HG02884 (cell line): Measurements from ENCODE around the gene MAN2C1.
"Not testable (repeated sequence)": the region's sequence is repeated elsewhere in the genome, so short reads cannot be mapped to it uniquely, and the experiment has no call there.

Experiments
- ATAC-seq: cut with Tn5 transposase; IDR thresholded peaks from one replicate; pipeline ENCODE4 v1.9.1; 2021; ENCODE audit warnings: mild to moderate bottlenecking, moderate library complexity; ENCODE audit not compliant: unreplicated experiment

The MAN2C1 gene

DNA sequence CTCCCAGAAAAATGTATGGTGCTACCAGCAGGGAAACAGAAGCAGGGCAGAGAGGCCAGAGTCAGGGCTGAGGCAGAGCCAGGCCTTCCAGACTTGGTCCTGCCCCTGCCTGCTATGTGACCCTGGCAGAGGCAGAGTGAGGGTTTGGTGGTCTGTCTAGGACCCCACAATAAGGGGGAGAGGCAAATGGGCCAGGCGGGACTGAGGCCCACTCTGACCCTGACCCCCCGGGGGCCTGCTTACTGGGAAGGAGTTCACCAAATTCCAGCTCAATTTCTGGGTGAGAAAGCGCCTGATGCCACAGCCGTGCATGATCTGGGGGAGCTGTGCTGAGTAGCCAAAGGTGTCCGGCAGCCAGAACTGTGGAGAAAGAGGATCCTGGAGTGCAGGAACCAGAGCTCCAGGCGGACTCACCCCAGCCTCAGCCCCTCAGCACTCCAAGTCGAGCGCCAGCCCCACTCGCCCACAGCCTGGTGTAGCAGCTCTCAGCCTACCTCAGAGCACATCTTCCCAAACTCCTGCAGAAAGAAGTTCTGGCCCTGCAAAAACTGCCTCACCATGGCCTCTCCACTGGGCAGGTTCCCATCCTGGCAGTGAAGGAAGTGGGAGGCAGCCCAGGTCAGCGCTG, 6.9 kb downstream of the MAN2C1 start:
- no peak for ATAC-seq

DNA sequence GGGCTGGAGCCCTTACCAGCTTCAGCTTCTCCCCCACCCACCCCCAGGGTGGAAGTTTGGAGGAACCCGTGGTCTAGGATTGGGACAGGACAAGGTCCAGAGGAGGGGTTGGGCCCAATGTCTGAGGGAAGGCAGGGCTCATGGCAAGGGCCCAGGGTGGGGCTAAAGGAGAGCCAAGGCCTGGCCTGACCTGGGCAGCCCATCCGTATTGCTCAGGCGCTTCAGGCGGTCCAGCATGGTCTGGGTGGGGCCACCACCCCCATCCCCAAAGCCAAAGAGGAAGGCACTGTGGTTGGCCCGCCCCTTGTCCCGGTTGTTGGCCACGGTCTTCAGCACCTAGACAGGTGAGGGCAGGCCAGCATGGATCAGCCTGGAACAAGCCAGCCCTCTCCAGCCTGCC, 7.6 kb downstream of the MAN2C1 start:
- no peak for ATAC-seq

DNA sequence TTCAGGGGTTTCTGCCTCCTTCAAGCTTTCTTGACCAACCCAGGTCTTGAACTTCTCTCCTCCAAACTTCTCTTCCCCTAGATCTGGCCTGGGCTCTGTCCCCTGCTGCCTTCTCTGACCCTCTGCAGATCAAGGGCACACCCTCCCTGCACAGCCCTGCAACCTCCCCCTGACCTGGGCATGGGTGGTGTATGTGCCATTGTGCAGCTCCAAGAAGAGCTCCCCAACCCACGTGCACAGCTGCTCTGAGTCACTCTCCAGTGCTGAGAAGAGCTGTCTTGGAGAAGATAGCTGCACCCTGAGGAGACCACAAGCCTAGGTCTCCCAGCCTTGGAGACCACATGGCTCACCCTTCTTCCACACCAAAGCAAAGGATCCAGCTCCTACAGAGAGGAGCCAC, 8.0 kb downstream of the MAN2C1 start:
- ATAC-seq: no peak

DNA sequence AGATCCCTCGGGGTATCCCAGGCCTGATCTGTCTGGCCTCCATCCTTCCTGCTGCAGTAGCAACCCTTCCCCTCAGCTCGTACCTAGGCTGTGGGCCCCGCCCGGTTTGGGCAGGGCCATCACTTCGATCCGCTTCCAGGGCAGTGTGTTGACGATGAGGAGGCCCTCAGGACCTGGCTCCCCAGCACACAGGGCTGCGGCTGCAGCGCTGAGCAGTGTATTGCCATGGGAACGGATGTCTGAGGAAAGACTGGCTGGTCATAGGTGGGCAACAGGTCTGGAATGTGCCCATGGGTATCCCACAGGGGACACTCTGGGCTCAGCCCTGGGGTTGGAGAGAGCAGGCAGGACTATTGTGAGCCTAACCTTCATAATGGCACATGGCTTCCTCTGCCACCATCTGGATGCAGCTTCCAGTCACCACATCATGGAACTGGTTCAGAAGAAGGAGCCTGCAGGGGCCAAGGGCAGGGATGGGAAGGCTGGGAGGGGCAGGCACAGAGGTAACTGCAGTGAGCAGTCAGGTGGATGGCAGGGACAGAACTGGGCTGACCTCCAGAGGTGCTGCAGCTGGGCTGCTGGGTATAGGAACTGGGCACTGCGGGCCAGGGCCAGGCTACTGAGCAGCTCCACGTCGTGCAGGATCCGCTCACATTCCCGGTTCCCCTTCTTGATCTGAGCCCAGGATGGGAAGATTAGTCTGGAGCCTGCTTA, 8.7 kb downstream of the MAN2C1 start:
- no peak for ATAC-seq

DNA sequence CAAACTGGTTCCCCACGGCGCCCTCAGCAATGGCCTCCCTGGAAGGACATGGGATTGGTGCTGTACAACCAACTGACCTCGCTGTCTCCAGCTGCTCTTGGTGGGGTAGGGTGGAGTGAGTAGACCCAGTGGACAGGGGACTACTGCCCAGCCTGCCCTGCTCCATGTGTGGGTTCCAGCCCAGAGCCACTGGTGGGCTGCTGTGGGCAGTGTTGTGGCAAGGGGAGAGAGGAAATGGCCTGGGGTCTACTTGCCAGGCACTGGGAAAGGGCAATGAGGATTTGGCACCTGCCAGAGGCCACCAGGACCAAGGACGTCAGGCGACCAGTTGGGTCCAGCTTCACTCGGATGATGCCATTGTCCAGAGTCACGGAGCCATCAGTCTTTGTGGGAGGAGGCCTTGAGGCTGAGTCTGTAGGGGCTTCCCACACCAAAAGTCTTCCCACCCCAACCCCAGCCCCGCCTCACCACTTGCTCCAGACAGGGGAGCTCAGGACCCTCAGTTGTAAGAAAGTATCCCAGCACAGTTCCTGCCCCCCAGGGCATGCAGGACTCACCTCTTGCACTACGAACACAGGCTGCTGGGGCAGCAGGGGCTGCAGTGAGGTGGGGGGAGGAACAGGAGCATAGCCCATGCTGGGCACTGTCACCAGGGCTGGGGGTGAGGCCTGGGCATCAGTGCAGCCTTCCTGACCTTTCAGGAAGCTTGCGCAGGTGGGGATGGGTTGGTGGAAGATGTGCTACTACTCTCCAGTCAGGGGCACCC, 9.5 kb downstream of the MAN2C1 start:
- no peak for ATAC-seq

DNA sequence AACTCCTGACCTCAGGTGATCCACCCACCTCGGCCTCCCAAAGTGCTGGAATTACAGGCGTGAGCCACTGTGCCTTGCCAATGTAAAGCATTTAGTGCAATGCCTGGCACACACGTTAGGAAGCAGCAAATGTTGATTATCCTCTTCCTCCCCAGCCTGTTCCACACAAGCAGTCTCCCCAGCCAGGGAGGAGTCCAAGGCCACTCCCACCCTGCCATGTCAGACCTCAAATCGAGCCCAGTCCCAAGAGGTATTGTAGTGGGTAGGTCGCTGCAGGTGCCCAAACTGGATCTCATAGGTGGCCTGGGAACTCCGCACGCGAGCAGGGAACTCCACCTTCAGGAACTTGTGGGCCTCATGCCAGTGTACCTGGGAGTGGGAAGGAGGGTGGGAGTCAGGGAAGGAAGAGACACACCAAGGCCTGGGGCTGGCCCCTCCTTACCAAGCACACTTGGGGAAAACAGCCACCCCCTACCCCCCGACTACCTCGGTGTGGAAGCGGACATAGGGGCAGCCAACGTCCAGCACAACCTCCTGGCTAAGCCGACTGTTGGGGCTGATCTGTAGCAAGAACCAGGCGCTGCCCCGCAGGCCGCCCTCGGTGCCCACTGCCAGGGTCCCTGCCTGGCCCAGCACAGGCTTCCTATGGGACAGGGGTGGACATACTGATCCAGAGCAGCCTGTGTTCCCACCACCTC, 10.3 kb downstream of the MAN2C1 start:
- ATAC-seq: no peak

DNA sequence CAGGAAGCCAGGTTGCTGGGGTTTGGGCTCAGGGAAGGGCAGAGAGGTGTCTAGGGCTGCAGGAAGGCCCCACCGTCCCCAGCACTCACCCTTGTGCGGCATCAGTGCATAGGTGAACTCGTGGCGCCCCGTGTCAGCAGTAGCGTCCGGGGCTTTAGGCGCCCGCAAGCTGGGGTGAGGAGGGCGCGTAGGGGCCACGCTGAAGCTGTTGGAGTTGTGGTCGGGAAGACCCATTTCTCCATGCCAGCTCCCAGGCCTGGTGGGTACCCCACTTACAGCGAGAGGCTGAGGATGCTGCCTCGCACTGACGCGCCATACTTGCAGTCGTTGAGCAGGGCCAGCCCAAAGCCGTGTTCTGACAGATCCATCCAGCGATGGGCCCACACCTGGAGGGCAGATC, 11.9 kb downstream of the MAN2C1 start:
- no peak for ATAC-seq

DNA sequence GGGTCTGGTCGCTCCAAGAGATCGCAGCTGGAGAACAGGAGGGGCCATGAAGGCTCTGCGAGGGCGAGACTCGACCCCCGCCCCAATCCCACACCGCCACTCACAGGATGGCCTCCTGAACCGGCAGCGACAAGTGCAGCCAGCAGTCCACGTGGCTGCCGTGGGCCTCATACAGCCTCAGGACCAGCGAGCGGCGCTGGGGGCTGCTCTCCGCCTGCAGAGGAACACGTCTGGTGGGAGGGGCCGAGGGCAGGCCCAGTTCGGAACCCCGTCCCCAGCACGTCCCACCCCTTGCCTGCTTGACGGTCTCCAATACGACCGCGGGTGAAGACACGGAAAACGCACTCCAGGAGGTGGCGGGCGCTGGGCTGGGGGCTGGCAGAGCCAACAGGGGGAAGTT, 12.4 kb downstream of the MAN2C1 start:
- no peak for ATAC-seq

DNA sequence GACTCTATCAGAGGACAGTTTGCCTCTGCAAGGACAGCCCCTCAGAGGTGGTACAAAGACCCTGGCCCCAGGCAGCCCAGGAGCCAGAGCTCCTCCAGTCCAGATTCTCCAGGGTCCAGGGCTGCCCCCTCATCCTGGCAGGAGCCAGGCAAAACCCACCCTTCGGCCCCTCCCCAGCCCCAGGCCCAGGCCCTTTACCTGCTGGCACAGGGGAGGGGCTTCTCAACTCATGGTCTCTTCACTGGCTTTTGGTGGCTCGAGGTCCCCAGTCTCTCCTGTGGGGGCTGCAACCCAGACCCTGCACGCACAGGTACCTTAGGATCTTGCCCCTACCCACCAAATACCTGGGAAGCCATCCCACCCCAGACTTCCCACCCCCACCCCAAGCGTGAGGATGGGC, 13.0 kb downstream of the MAN2C1 start:
- no peak for ATAC-seq

DNA sequence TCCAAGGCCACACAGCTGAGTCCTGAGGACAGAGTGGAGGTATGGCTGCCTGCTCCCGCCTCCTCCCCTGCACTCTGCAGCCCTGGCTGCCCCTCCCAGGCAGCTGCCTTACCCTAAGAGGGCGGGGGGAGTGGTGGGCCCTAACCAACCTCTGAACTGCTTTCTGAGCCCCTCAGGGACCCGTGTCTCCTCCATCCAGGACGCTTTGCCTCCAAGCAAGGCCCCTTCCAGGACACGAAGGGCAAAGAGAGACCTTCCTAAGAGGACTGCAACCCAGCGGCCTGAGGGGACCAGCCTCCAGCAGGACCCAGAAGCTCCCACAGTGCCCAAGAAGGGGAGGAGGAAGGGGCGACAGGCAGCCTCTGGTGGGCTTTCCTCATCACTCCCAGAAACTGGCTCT, 14.0 kb downstream of the MAN2C1 start:
- no peak for ATAC-seq

DNA sequence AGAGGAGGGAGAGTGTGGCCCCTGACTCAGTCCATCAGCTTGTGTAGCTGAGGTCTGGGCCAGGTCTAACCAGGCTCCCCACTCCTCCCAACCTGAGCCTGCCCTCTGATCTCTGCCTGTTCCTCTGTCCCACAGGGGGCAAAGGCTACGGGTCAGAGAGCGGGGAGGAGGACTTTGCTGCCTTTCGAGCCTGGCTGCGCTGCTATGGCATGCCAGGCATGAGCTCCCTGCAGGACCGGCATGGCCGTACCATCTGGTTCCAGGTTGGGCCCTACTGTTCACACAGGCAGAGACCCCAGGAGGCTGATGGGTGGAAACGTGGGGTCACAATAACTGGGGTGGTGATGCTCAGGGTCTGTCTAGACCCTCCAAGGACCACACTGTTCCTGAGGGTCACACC, 14.8 kb downstream of the MAN2C1 start:
- ATAC-seq: no peak

DNA sequence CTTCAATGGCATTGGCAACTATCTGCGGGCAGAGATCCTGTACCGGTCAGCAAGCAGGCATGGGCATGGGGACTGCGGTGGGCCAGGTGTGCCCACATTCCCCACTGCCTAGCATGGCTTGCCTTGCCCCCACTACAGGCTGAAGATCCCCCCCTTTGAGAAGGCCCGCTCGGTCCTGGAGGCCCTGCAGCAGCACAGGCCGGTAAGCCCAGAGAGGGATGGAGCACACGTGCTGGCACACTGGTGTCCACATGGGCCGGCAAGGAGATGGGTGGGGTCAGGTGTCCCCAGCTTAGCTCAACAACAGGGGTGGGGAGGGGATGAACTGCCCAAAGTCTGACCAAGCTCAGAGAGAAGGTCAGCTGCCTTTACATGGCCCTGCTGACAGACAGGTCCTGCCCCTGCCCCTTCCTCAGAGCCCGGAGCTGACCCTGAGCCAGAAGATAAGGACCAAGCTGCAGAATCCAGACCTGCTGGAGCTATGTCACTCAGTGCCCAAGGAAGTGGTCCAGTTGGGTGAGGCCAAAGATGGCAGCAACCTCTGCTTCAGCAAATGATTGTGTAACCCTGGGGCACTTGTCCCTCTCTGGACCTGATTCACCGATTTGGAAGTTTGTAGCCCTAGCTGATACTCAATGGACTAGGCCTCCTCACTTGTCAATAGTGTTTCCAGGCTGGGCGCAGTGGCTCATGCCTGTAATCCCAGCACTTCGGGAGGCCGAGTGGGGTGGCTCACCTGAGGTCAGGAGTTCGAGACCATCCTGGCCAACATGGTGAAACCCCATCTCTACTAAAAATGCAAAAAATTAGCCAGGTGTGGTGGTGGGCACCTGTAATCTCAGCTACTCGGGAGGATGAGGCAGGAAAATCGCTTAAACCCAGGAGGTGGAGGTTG, 16.0 kb downstream of the MAN2C1 start:
- no peak for ATAC-seq

DNA sequence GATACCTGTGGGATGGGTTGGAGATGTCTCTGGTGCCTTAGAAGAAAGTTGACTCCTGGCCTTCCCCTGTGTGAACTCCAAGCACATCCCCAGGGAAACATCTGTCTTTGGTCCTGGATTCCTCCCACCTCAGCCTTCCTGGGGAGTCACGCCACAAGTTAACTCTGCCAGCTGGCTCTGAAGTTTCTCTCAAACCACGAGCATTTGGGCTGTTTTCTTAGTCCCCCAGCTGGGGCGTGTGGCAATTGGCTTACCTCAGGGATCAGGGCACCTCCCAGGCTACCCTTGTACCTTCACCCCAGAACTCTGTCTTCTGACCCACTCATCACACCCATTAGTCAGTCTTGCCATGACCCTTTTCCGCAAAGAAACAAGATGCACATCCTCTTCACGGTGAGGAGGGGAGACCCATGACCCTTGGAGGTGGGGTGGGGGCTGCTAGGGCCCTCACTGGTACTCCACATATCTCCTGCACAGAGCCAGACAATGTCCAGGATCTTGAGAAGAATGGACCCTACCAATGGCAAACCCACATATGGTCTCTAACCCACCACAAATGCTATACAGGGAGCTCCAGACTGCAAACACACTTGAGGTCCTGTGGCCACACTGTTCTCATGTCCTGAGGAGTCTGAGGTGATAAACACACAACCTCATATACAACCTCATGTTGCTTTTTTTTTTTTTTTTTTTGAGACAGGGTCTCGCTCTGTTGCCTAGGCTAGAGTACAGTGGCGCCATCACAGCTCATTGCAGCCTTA, 17.6 kb downstream of the MAN2C1 start:
- ATAC-seq: no peak

DNA sequence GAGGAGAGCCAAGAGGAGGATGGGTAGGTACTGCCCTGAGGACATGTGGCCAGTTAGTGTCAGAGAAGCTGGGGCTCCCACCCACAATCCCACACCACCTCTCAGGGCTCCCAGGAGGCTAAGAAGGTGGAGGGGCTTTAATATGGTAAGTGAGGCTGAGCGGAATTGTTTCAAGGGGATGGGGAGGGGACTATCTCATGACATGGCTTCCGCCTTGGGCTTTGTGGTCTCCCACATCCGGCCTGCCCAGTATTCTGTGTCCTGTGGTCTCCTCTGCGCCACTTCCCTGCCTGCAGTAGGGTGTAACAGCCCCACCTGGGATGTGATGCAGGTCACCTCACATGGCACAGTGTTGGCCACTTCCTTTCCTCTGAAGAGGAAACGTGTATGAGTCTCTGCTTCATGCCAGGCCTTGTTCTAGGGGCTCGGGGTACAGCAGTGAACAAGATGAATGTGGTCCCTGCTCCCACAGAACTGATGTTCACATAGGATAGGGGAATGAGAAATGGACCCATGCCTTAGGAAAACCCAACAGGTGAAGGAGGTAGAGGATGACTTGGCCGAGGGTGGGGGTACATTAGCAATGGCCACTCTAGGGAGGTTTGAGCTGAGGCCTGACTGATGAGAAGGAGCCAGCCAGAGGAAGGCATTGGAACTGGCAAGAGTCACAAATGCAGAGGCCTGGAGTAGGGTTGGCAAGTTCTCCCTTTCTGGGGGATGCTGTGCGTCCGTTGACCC, 18.4 kb downstream of the MAN2C1 start:
- ATAC-seq: no peak

DNA sequence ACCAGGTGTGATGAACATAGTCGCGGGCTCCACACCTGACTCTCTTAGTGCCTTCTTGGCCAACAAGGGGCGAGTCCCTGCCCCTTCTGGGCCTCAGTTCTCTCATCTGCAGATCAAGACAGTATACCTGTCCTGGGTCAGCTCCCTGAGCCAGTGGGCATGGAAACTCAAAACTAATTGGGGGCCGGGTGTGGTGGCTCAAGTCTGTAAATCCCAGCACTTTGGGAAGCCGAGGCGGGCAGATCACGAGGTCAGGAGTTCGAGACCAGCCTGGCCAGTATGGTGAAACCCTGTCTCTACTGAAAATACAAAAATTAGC, 19.1 kb downstream of the MAN2C1 start:
- ATAC-seq: not testable (repeated sequence)

DNA sequence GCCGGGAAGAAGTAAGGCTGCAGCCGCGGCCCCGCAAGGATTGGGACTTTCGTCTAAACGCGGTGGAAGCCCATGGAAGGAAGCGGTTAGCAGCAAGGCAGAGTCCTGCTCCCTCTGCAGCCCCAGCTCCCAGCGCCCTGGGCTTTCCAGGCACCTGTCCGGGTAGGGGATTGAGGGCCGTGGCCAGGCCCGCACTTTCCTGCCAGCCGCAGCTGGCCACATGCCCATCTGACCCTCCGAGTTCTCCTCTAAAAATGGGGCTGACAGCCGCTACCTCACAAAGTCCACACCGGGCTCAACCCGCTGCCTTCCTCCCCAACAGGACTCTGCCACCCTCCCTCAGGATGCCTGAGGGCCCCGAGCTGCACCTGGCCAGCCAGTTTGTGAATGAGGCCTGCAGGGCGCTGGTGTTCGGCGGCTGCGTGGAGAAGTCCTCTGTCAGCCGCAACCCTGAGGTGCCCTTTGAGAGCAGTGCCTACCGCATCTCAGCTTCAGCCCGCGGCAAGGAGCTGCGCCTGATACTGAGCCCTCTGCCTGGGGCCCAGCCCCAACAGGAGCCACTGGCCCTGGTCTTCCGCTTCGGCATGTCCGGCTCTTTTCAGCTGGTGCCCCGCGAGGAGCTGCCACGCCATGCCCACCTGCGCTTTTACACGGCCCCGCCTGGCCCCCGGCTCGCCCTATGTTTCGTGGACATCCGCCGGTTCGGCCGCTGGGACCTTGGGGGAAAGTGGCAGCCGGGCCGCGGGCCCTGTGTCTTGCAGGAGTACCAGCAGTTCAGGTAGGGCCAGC, 19.7 kb downstream of the MAN2C1 start:
- no peak for ATAC-seq

DNA sequence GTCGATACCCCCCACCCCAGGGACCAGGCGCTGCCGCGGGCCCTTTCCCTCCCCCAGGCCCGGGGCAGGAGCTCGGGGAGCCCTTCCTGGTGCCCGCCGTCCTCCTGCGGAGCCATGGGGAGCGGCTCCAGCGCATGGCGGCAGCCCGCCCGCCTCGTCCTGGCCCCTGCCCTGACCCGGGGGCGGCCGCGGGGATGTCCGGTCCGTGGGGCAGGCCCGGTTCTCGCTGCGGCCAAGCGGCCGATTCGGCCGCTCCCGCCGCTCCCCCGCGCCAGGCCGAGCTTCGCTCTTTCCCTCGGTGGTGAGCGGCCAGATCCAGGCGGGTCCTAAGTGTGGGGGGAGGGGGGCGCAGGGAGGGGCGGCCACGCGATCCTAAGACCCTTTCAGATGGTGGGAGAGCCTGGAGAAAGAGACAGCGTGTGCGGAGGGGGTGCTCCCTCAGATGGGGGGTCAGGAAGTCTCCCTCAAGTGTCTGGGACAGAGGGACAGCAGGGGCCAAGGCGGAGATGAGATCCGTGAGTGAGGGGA, 20.3 kb downstream of the MAN2C1 start:
- ATAC-seq: no peak
